HEK293 (cell line): ENCODE results near the gene NAA16.
A peak's percentile ranks its signal among the peaks of the same experiment; 100 is the strongest.

Source experiments
- AEBP2 ChIP-seq: fragments of 450-650 bp; formaldehyde crosslinking; IDR thresholded peaks from 2 replicates; pipeline ENCODE4 v1.5.1; 2016; ENCODE audit warnings: missing biosample characterization, missing genetic modification characterization, borderline replicate concordance
- FEZF1 ChIP-seq: fragments of 450-650 bp; formaldehyde crosslinking; IDR thresholded peaks from 2 replicates; pipeline ENCODE4 v1.5.1; 2016; ENCODE audit warnings: missing biosample characterization, missing genetic modification characterization
- MZF1 ChIP-seq: fragments of 450-650 bp; formaldehyde crosslinking; IDR thresholded peaks from 2 replicates; pipeline ENCODE4 v1.5.1; 2017; ENCODE audit warnings: missing biosample characterization, missing genetic modification characterization, borderline replicate concordance
- REPIN1 ChIP-seq: fragments of 450-650 bp; formaldehyde crosslinking; IDR thresholded peaks from 2 replicates; pipeline ENCODE4 v1.5.1; 2017; ENCODE audit warnings: missing biosample characterization, missing genetic modification characterization, low read depth
- SCRT2 ChIP-seq: fragments of 450-650 bp; formaldehyde crosslinking; IDR thresholded peaks from 2 replicates; pipeline ENCODE4 v1.5.1; 2016; ENCODE audit warnings: missing biosample characterization, missing genetic modification characterization
- SETDB1 ChIP-seq: IDR thresholded peaks from one replicate; pipeline ENCODE4 v1.6.1; 2017; ENCODE audit warnings: mild to moderate bottlenecking, low read length, moderate library complexity, mixed read lengths; ENCODE audit not compliant: insufficient read length
- WT1 ChIP-seq: fragments of 450-650 bp; formaldehyde crosslinking; IDR thresholded peaks from 2 replicates; pipeline ENCODE4 v1.5.1; 2016; ENCODE audit warnings: missing biosample characterization, missing genetic modification characterization
- ZFP69B ChIP-seq: fragments of 450-650 bp; formaldehyde crosslinking; IDR thresholded peaks from 2 replicates; pipeline ENCODE4 v1.5.1; 2016; ENCODE audit warnings: missing biosample characterization, missing genetic modification characterization
- ZNF16 ChIP-seq: fragments of 450-650 bp; formaldehyde crosslinking; IDR thresholded peaks from 2 replicates; pipeline ENCODE4 v1.5.1; 2016; ENCODE audit warnings: low read depth, missing biosample characterization, missing genetic modification characterization
- ZNF175 ChIP-seq: fragments of 450-650 bp; formaldehyde crosslinking; IDR thresholded peaks from 2 replicates; pipeline ENCODE4 v1.5.1; 2016; ENCODE audit warnings: missing biosample characterization, missing genetic modification characterization
- ZNF280D ChIP-seq: fragments of 450-650 bp; formaldehyde crosslinking; IDR thresholded peaks from 2 replicates; pipeline ENCODE4 v1.5.1; 2016; ENCODE audit warnings: missing biosample characterization, missing genetic modification characterization
- ZNF292 ChIP-seq: fragments of 450-650 bp; formaldehyde crosslinking; IDR thresholded peaks from 2 replicates; pipeline ENCODE4 v1.5.1; 2016; ENCODE audit warnings: low read depth, missing biosample characterization, missing genetic modification characterization, borderline replicate concordance
- ZNF394 ChIP-seq: fragments of 450-650 bp; formaldehyde crosslinking; IDR thresholded peaks from 2 replicates; pipeline ENCODE4 v1.5.1; 2016; ENCODE audit warnings: missing biosample characterization, missing genetic modification characterization, mild to moderate bottlenecking, moderate library complexity, borderline replicate concordance
- ZNF398 ChIP-seq: fragments of 450-650 bp; formaldehyde crosslinking; IDR thresholded peaks from 2 replicates; pipeline ENCODE4 v1.5.1; 2017; ENCODE audit warnings: missing biosample characterization, missing genetic modification characterization
- ZNF548 ChIP-seq: fragments of 450-650 bp; formaldehyde crosslinking; IDR thresholded peaks from 2 replicates; pipeline ENCODE4 v1.5.1; 2016; ENCODE audit warnings: missing biosample characterization, missing genetic modification characterization
- ZNF624 ChIP-seq: fragments of 450-650 bp; formaldehyde crosslinking; IDR thresholded peaks from 2 replicates; pipeline ENCODE4 v1.5.1; 2017; ENCODE audit warnings: missing biosample characterization, missing genetic modification characterization
- ZNF707 ChIP-seq: fragments of 450-650 bp; formaldehyde crosslinking; IDR thresholded peaks from 2 replicates; pipeline ENCODE4 v1.5.1; 2016; ENCODE audit warnings: missing biosample characterization, missing genetic modification characterization
- ZNF768 ChIP-seq: fragments of 450-650 bp; formaldehyde crosslinking; IDR thresholded peaks from 2 replicates; pipeline ENCODE4 v1.5.1; 2018; ENCODE audit warnings: missing biosample characterization, mild to moderate bottlenecking, missing genetic modification characterization
- ZNF843 ChIP-seq: fragments of 450-650 bp; formaldehyde crosslinking; IDR thresholded peaks from 2 replicates; pipeline ENCODE4 v1.5.1; 2016; ENCODE audit warnings: missing biosample characterization, missing genetic modification characterization
- ZSCAN5A ChIP-seq: fragments of 450-650 bp; formaldehyde crosslinking; IDR thresholded peaks from 2 replicates; pipeline ENCODE4 v1.5.1; 2016; ENCODE audit warnings: missing biosample characterization, missing genetic modification characterization
- TF ChIP-seq, protein P1 (sequence below): fragments of 450-650 bp; formaldehyde crosslinking; IDR thresholded peaks from 2 replicates; pipeline ENCODE4 v1.5.0; 2017; ENCODE audit warnings: missing biosample characterization, missing genetic modification characterization, borderline replicate concordance
- TF ChIP-seq, protein P2 (sequence below): fragments of 450-650 bp; formaldehyde crosslinking; IDR thresholded peaks from 2 replicates; pipeline ENCODE4 v1.5.1; 2017; ENCODE audit warnings: missing biosample characterization, missing genetic modification characterization
- TF ChIP-seq, protein P3 (sequence below): fragments of 450-650 bp; formaldehyde crosslinking; IDR thresholded peaks from 2 replicates; pipeline ENCODE4 v1.5.1; 2016; ENCODE audit warnings: missing biosample characterization, missing genetic modification characterization

The NAA16 gene

GRCh38 chr13:41352935-41353840, 42.1 kb downstream of the NAA16 start (continued):
- TF ChIP-seq ZNF280D (tag by site-specific recombination) (no peak), WT1 (tag by site-specific recombination) (peak; percentile 80), SETDB1 (no peak), SCRT2 (tag by site-specific recombination) (no peak), MZF1 (tag by site-specific recombination) (no peak), ZSCAN5A (tag by site-specific recombination) (no peak), ZFP69B (tag by site-specific recombination) (peak; percentile 60), ZNF394 (tag by site-specific recombination) (no peak), ZNF768 (no peak), FEZF1 (no peak; the same call in 1 of the 2 replicates), ZNF707 (no peak), AEBP2 (tag by site-specific recombination) (no peak), ZNF843 (tag by site-specific recombination) (no peak), ZNF16 (tag by site-specific recombination) (no peak), ZNF292 (tag by site-specific recombination) (no peak), ZNF548 (tag by site-specific recombination) (no peak), REPIN1 (tag by site-specific recombination) (no peak), ZNF624 (tag by site-specific recombination) (no peak), ZNF175 (tag by site-specific recombination) (no peak), ZNF398 (tag by site-specific recombination) (no peak)
- TF ChIP-seq, protein P1, sequence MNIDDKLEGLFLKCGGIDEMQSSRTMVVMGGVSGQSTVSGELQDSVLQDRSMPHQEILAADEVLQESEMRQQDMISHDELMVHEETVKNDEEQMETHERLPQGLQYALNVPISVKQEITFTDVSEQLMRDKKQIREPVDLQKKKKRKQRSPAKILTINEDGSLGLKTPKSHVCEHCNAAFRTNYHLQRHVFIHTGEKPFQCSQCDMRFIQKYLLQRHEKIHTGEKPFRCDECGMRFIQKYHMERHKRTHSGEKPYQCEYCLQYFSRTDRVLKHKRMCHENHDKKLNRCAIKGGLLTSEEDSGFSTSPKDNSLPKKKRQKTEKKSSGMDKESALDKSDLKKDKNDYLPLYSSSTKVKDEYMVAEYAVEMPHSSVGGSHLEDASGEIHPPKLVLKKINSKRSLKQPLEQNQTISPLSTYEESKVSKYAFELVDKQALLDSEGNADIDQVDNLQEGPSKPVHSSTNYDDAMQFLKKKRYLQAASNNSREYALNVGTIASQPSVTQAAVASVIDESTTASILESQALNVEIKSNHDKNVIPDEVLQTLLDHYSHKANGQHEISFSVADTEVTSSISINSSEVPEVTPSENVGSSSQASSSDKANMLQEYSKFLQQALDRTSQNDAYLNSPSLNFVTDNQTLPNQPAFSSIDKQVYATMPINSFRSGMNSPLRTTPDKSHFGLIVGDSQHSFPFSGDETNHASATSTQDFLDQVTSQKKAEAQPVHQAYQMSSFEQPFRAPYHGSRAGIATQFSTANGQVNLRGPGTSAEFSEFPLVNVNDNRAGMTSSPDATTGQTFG (tag by site-specific recombination): no peak
- TF ChIP-seq, protein P2, sequence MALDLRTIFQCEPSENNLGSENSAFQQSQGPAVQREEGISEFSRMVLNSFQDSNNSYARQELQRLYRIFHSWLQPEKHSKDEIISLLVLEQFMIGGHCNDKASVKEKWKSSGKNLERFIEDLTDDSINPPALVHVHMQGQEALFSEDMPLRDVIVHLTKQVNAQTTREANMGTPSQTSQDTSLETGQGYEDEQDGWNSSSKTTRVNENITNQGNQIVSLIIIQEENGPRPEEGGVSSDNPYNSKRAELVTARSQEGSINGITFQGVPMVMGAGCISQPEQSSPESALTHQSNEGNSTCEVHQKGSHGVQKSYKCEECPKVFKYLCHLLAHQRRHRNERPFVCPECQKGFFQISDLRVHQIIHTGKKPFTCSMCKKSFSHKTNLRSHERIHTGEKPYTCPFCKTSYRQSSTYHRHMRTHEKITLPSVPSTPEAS: 0 out of 2 replicates have a peak, but pooled peaks have one; percentile 22
- TF ChIP-seq, protein P3, sequence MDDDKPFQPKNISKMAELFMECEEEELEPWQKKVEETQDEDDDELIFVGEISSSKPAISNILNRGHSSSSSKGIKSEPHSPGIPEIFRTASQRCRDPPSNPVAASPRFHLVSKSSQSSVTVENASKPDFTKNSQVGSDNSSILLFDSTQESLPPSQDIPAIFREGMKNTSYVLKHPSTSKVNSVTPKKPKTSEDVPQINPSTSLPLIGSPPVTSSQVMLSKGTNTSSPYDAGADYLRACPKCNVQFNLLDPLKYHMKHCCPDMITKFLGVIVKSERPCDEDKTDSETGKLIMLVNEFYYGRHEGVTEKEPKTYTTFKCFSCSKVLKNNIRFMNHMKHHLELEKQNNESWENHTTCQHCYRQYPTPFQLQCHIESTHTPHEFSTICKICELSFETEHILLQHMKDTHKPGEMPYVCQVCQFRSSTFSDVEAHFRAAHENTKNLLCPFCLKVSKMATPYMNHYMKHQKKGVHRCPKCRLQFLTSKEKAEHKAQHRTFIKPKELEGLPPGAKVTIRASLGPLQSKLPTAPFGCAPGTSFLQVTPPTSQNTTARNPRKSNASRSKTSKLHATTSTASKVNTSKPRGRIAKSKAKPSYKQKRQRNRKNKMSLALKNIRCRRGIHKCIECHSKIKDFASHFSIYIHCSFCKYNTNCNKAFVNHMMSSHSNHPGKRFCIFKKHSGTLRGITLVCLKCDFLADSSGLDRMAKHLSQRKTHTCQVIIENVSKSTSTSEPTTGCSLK: no peak
